Hepatocyte (in vitro differentiated cells): ENCODE results near the gene UBQLNL.

Experiments used
- CTCF ChIP-seq: fragments of 200-600 bp; sonication (generic); IDR thresholded peaks from 2 replicates; pipeline ENCODE4 v1.5.1; 2016; ENCODE audit warnings: antibody characterized with exemption, mild to moderate bottlenecking; ENCODE audit not compliant: poor library complexity
- EZH2 ChIP-seq: fragments of 200-600 bp; sonication (generic); IDR thresholded peaks from 2 replicates; pipeline ENCODE4 v1.6.1; 2016; ENCODE audit warnings: antibody characterized with exemption, mild to moderate bottlenecking, borderline replicate concordance
- EZH2phosphoT487 ChIP-seq: fragments of 200-600 bp; sonication (generic); IDR thresholded peaks from one replicate; pipeline ENCODE4 v1.6.1; 2018; ENCODE audit warnings: antibody characterized with exemption, mild to moderate bottlenecking, low read depth, moderate library complexity; ENCODE audit not compliant: unreplicated experiment, severe bottlenecking

GRCh38 chr11:5509803-5510202 lies 6.7 kb downstream of the UBQLNL start, which contains the start of gene UBQLN3:
- TF ChIP-seq CTCF (no peak), EZH2 (no peak), EZH2phosphoT487 (no peak)
